Right ventricle myocardium superior (tissue), 1 donor: ENCODE results near the gene PRR15. TPM values are rescaled to one million over a fixed set of nuclear protein-coding genes. Genes with fewer than 3 reads are reported as not detected.

Source experiments
- ATAC-seq: fragments of 200-7000 bp; cut with Tn5 transposase; one replicate; pipeline ENCODE4 v1.9.1; 2020; ENCODE audit warnings: mild to moderate bottlenecking; ENCODE audit not compliant: poor library complexity
- DNase-seq: peaks from one replicate; pipeline ENCODE4 v3.0.0-alpha.2; 2020
- intact Hi-C: fragments of 100-400 bp; cut with DNase I; formaldehyde crosslinking; loops from one replicate; pipeline ENCODE4 v1.11.2; 2022
- total RNA-seq: library from RNA; stranded (reverse); fragmentation: NEBNext Ultra II Directional; extraction: Animal tissue kit (Norgen Biotek cat#: 25700); gene quantifications from one replicate; pipeline ENCODE4 v1.2.1, GENCODE V29; 2021
- donor health status: DM: no; HTN: yes; CAD: no; lungs with severe emphysema.

The PRR15 gene
- total RNA-seq, 1 donor from 2014 or later: not detected

DNA sequence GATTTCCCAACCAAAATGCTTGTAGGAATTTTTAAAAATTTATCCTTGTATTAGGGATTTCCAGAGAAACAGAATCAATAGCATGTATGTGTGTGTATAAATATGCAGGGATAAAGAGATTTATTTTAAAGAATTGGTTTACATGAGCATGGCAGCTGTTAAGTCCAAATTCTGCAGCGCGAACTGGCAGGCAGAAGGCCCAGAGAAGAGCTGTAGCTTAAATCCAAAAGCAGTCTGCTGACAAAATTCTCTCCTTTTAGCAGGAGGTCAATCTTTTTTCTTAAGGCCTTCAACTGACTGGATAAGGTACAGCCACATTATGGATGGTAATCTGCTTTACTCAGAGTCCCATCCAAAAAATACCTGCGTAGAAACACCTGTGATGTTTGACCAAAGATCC is 42.0 kb downstream of the PRR15 start:
- ATAC-seq: no peak
- intact Hi-C loops: no loop called here
- no peak for DNase-seq

DNA sequence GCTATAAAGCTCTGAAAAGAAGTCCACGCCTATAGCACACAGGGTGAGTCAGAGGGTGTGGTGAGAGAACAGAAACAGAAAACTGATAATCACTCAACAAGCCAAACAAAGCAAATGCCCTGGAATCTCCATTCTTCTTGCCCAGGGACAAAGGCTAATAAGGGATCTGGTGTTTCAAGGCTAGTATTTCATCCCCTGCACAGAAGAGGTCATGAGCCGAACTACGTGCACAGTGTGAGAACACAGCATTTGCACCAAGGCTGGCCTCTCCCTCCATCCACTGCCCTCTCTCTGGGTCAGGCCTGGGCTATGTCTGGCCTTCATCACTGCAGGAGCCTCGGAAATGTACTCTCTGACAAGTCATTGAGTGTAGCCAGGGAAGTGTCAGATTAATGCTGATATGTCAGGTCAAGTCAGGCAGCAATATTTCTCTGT is 42.7 kb downstream of the PRR15 start:
- peak; percentile 57 for ATAC-seq
- DNase-seq: no peak
- intact Hi-C loops: no loop called here

DNA sequence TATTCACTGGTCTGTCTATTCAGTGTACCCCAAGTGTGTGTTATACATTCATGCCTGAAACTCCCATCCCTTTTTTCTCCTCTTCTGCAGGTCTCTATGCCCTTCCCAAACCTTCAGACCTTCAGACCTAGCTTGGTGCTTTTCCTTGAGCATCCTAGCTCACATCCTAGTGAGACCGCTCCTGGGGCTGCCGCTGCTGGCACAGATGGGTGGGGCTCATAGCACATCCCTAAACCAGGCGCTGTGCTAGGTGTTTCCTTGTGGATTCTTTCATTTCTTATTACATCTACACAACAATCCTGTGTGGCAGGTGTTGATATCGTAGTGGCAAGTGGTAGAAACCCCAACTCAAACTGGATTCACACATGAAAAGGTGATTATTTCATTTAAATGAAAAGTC is 43.2 kb downstream of the PRR15 start:
- DNase-seq: no peak
- intact Hi-C loops: no loop called here
- no peak for ATAC-seq

DNA sequence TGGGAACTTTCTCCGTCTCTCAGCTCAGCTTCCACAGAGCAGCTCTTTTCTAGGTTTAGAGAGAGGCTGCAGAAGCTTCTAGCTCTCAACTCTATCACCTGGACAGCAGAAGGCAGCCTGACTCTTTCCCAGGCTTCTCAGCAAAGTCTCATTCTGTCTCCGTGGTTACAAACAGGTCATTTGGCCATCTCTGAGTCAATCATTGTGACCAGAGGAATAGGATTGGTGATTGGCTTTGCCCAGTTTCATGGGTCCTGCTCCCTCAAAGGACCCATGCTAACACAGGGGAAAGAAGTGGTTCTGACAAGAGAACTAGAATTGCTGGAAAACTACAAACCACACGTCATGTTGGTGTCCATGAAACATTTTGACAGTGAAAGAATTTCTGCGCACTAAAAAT is 43.6 kb downstream of the PRR15 start:
- intact Hi-C loops: no loop called here
- ATAC-seq: no peak

DNA sequence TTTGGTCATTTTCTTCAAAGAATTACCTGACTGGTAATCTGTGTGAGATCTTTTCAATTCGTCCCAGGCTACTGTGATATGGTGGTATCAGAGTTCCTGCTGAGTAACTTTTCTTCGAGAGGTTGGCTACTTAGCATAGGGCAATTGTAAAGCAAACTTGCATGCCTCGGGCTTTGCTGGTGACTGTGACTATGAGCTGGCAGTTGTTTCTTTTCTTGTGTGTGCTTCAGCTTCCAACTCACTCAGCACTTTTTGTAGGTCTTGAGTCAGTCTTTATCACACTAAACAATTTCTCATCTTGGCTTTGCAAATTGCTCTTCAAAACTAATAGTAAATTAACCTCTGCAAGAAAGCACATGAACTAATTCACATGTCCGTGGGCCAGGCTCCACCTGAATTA is 44.3 kb downstream of the PRR15 start:
- intact Hi-C loops: no loop called here
- DNase-seq: no peak

More for the DNA sequence above, 43.6 kb downstream of the PRR15 start:
- DNase-seq: no peak

DNA sequence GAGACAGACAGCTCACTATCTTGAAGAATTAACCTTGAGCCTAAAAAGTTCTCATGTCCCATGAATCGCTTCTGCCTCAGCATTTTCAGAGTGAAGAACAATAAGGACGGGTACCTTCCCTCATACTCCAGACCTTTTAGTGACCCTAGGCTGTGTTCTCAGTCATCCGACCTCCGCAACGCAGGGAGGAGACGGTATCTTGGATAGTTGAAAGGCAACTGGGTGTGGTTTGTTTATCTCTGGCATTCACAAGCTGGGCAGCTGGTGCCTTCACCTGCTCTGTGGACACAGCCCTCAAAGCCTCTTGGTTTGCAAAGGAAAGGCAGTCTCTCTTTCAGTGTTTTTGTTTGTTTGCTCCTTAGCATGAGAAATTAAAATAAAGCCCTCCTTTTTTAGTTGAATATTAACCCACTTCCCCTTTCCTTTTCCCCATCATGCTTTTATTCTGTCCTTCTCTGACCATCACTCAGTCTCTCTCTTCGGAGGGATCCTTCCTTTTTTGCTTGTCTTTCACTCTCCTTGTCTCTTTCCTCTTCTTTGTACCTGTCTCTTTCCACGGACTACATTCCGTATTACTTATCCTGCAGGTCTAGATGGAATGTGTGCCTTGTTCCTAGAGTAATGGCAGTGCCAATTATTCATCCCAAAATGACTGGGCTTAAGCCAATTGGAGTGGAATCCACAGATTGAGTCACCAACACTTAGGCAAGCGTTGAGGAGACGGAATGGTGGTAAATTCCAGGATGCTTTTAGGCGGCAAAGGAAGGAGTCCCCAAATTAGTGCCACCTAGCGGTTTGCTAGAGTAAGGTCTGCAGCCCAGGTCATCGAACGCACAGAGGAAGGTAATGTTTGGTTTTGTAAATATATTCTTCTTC is 45.8 kb downstream of the PRR15 start:
- DNase-seq (no peak), ATAC-seq (peak; percentile 51)
- intact Hi-C loops: no loop called here

More for the DNA sequence above, 44.3 kb downstream of the PRR15 start:
- no peak for ATAC-seq

DNA sequence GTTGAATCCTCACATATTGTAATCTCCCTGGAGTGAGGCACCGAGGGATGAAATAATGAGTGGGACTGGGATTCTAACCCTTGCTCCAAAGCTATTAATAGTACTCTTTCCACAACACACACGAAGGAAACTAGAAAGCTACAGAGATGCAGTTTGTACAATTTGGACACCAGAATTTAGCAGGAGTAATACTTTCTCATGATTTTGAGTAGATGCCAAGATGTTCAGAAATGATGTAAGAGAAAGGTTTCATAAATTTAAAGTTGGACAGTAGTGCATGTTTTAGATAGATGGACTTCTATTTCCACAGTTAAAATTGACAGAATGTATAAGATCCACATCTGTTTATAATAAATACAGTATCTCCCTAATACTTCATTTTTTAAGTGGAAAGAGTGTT is 46.5 kb downstream of the PRR15 start:
- ATAC-seq: no peak
- intact Hi-C loops: no loop called here
- no peak for DNase-seq

DNA sequence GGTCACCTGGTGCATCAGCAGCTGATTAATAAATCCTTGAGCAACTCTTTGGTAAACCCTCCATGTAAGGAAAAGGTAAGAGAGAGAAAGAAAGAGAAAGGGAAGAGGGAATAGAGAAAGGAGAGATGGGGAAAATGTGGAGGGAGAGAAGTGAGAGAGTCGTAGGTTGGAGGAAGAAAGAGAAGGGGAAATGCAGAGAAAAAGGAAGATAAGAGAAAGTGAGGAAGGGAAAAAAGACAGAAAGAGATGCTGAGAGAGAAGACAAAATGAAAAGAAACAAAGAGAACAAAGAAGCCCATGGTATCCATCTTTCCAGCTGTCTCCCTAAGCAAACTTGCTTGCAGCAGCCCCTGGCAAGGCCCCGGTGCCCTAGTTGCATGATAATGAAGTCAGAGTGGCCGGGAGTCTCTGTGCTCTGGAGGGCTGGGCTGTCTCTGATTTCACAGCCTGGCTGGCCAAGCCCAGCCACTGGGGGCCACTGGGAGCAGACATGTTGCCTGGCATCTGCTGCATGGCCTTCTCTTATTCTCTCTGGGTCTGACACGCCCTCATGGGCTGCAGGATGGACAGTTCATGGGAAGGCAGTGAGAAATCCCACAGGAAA is 48.4 kb downstream of the PRR15 start:
- no peak for ATAC-seq
- intact Hi-C loops: no loop called here
- DNase-seq: no peak

DNA sequence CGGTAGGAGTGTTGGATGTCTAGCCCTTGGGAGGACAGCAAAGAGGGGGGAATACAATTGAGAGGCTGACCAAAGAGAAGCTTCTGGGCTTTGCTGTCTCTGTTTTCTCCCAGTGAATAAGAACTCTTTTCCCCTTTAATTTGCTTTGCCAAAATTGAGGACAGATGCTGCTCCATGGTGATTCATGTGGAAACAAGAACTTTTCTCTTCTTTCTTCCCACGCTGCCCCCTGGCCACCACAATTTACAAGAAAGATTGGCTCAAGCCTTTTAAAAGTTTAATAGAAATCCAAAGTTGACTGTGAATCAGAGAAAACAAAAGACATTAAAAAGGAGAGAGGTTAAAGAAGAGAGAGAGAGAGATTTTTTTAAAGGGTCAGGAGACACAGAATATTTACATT is 49.0 kb downstream of the PRR15 start:
- ATAC-seq (no peak), DNase-seq (no peak)
- intact Hi-C loops: no loop called here

DNA sequence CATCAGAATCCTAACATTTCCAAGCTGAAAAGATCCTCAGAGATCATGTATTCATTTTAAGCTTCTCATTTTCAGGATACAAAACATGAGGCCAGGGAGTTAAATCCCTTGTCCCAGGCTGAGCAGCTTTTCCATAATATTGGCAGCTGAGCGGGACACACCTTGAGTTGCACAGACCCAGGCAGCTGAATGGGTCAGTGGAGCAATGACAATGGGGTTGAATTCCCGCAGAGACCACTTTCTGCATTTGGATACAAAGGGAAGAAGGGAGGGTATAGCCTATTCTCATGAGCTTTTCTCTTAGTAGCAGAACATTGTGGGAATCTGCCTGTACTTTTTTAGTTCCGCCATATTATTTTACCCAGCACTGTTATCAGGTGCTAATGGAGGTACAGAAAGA is 49.5 kb downstream of the PRR15 start:
- ATAC-seq: no peak
- intact Hi-C loops: no loop called here
- no peak for DNase-seq

DNA sequence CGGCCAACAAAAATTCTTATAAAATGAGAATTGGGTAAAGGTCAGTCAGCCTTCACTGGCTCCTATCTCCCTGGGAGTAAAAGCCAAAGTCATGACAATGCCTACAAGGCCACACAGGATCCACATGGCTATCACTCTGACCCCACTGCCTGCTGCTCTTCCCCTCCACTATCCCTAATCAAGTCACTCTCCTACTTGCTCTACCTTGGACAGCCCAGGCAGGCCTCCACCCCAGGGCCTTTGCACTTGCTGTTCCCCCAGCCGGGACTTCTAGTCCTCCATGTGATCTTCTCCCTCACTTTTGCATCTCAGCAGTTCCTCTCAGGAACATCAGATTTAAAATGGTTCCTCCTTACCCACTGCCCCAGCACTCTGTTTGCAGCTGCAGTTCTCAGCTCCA is 50.6 kb downstream of the PRR15 start:
- ATAC-seq (no peak), DNase-seq (no peak)
- intact Hi-C loops: no loop called here

Other genes with a start within 250 kb of the PRR15 start
- gene WIPF3, start 242.7 kb downstream of the PRR15 start, total RNA-seq: 5.5 TPM